Lower leg skin (tissue), 3 donors: ENCODE data around the gene NUMB.
"Not testable (repeated sequence)": the region's sequence is repeated elsewhere in the genome, so short reads cannot be mapped to it uniquely, and the experiment has no call there.

Experiments used
- POLR2A ChIP-seq, 2 donors: fragments of 450-650 bp; IDR thresholded peaks; one replicate each; pipeline ENCODE4 v1.6.1; 2016 to 2017; ENCODE audit warnings: antibody characterized with exemption in 2 of 2, mild to moderate bottlenecking in 1 of 2, moderate library complexity in 1 of 2
- TF ChIP-seq, protein P1 (sequence below), 3 donors: fragments of 450-650 bp; IDR thresholded peaks; one replicate each; pipeline ENCODE4 v1.5.1; 2016; ENCODE audit warnings: antibody characterized with exemption in 3 of 3, mild to moderate bottlenecking in 3 of 3, moderate library complexity in 2 of 3

DNA sequence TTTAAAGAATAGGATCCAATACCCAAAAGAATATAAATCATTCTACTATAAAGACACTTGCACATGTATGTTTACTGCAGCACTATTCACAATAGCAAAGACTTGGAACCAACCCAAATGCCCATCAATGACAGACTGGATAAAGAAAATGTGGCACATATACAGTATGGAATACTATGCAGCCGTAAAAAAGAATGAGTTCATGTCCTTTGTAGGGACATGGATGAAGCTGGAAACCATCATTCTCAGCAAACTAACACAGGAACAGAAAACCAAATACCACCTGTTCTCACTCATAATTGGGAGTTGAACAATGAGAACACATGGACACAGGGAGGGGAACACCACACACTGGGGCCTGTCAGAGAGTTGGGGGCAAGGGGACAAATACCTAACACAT lies 149.1 kb downstream of the NUMB start:
- TF ChIP-seq, protein P1, sequence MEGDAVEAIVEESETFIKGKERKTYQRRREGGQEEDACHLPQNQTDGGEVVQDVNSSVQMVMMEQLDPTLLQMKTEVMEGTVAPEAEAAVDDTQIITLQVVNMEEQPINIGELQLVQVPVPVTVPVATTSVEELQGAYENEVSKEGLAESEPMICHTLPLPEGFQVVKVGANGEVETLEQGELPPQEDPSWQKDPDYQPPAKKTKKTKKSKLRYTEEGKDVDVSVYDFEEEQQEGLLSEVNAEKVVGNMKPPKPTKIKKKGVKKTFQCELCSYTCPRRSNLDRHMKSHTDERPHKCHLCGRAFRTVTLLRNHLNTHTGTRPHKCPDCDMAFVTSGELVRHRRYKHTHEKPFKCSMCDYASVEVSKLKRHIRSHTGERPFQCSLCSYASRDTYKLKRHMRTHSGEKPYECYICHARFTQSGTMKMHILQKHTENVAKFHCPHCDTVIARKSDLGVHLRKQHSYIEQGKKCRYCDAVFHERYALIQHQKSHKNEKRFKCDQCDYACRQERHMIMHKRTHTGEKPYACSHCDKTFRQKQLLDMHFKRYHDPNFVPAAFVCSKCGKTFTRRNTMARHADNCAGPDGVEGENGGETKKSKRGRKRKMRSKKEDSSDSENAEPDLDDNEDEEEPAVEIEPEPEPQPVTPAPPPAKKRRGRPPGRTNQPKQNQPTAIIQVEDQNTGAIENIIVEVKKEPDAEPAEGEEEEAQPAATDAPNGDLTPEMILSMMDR (IDR thresholded peaks at IDR 0.05), result not testable (repeated sequence)
- TF ChIP-seq POLR2A (IDR thresholded peaks at IDR 0.05), result not testable (repeated sequence)
